H1 (cell line): ENCODE results near the gene EPB41L5. TPM values are rescaled to one million over a fixed set of nuclear protein-coding genes. Genes with fewer than 3 reads are reported as not detected.
"Not testable (repeated sequence)": the region's sequence is repeated elsewhere in the genome, so short reads cannot be mapped to it uniquely, and the experiment has no call there.

ENCODE experiments used
- CTCF ChIA-PET: fragments of 300-600 bp; sonication (Branson Sonifier 250); formaldehyde crosslinking; loops from one replicate; lab custom pipeline; 2021; ENCODE audit not compliant: partially characterized antibody; lab: Charles Lee
- POLR2A ChIA-PET: fragments of 300-600 bp; sonication (Branson Sonifier 250); formaldehyde crosslinking; loops from one replicate; lab custom pipeline; 2021; ENCODE audit warnings: inconsistent platforms; ENCODE audit not compliant: partially characterized antibody; lab: Charles Lee
- DNase-seq, 2 experiments: peaks; one replicate each; pipeline versions ENCODE4 v3.0.0 to v3.0.0-alpha.2; 2010 to 2022; ENCODE audit warnings: low spot score in 2 of 2, low read depth in 1 of 2, mixed read lengths in 1 of 2
- FAIRE-seq: peaks from 2 replicates; lab custom pipeline; 2011; peaks lifted over from hg19 to GRCh38; lab: Jason Lieb, UNC
- H2AFZ ChIP-seq: 2 replicates; pipeline ENCODE4 v1.8.1; 2012; ENCODE audit warnings: low read length, inconsistent platforms
- H2AK5ac ChIP-seq: 2 replicates; pipeline ENCODE4 v1.6.1; 2013; ENCODE audit warnings: low read depth, low read length
- H2BK120ac ChIP-seq: replicated peaks from 2 replicates; pipeline ENCODE3; 2013; ENCODE audit warnings: low read depth, low read length, inconsistent platforms
- H2BK12ac ChIP-seq: 2 replicates; pipeline ENCODE4 v1.6.1; 2013; ENCODE audit warnings: low read depth, low read length
- H2BK15ac ChIP-seq: 2 replicates; pipeline ENCODE4 v1.6.1; 2013; ENCODE audit warnings: low read length
- H2BK20ac ChIP-seq: 2 replicates; pipeline ENCODE4 v1.6.1; 2013; ENCODE audit warnings: low read length
- H2BK5ac ChIP-seq: 2 replicates; pipeline ENCODE4 v1.6.1; 2013; ENCODE audit warnings: low read depth, low read length
- H3K14ac ChIP-seq: 2 replicates; pipeline ENCODE4 v1.6.1; 2013; ENCODE audit warnings: inconsistent platforms; ENCODE audit not compliant: insufficient read length
- H3K18ac ChIP-seq: 2 replicates; pipeline ENCODE4 v1.6.1; 2013; ENCODE audit warnings: low read length; ENCODE audit errors: extremely low read depth
- H3K23ac ChIP-seq: 2 replicates; pipeline ENCODE4 v1.6.1; 2013; ENCODE audit warnings: inconsistent platforms; ENCODE audit not compliant: insufficient read length
- H3K23me2 ChIP-seq: 2 replicates; pipeline ENCODE4 v1.6.1; 2013; ENCODE audit warnings: low read depth, low read length
- H3K27ac ChIP-seq: 2 replicates; pipeline ENCODE4 v1.6.1; 2011; ENCODE audit warnings: low read depth, low read length, inconsistent platforms
- H3K27me3 ChIP-seq, 4 experiments: replicated peaks in 1 of 4; 1 replicate in 1 of 4; 2 replicates in 3 of 4; pipeline versions ENCODE4 v1.6.1 to v1.8.1; 2011 to 2013; ENCODE audit warnings: low read length in 3 of 4, mild to moderate bottlenecking in 3 of 4, inconsistent platforms in 2 of 4, mixed read lengths in 2 of 4, moderate library complexity in 1 of 4; ENCODE audit not compliant: control insufficient read depth in 3 of 4, insufficient read depth in 3 of 4; ENCODE audit errors: extremely low read depth in 1 of 4
- H3K36me3 ChIP-seq, 4 experiments: 2 replicates each; pipeline versions ENCODE4 v1.6.1 to v1.8.1; 2011 to 2013; ENCODE audit warnings: mild to moderate bottlenecking in 4 of 4, low read length in 3 of 4, moderate library complexity in 2 of 4, control low read depth in 1 of 4, inconsistent platforms in 1 of 4; ENCODE audit not compliant: insufficient read depth in 4 of 4, control insufficient read depth in 2 of 4
- H3K4ac ChIP-seq: replicated peaks from 2 replicates; pipeline ENCODE3; 2013; ENCODE audit warnings: low read length, low read depth, mixed read lengths, inconsistent platforms; ENCODE audit not compliant: insufficient read length
- H3K4me1 ChIP-seq, 4 experiments: replicated peaks in 1 of 4; 1 replicate in 1 of 4; 2 replicates in 3 of 4; pipeline versions ENCODE4 v1.6.1 to v1.8.1; 2011 to 2013; ENCODE audit warnings: low read length in 3 of 4, inconsistent platforms in 2 of 4, mixed read lengths in 1 of 4; ENCODE audit not compliant: insufficient read depth in 4 of 4, control insufficient read depth in 3 of 4
- H3K4me2 ChIP-seq, 2 experiments: 2 replicates each; pipeline versions ENCODE4 v1.6.1 to v1.8.1; 2011 to 2013; ENCODE audit warnings: low read depth in 2 of 2, low read length in 2 of 2, control low read depth in 1 of 2, inconsistent platforms in 1 of 2, mild to moderate bottlenecking in 1 of 2; ENCODE audit not compliant: insufficient read depth in 1 of 2
- H3K4me3 ChIP-seq, 4 experiments: fragments of 200-600, 300-600 bp in 1 of 4; sonication (generic), shearing (Covaris generic), sonication (Bioruptor Twin) in 1 of 4; 2 replicates each; pipeline versions ENCODE4 v1.5.1 to v1.8.1; 2011 to 2016; ENCODE audit warnings: low read length in 4 of 4, low read depth in 3 of 4, control low read depth in 2 of 4, inconsistent platforms in 2 of 4, mild to moderate bottlenecking in 2 of 4, mixed read lengths in 1 of 4, moderate library complexity in 1 of 4; ENCODE audit not compliant: insufficient read depth in 2 of 4; ENCODE audit errors: extremely low read depth in 1 of 4
- H3K56ac ChIP-seq: replicated peaks from 2 replicates; pipeline ENCODE3; 2013; ENCODE audit warnings: low read depth, mild to moderate bottlenecking, mixed read lengths, low read length, inconsistent platforms; ENCODE audit not compliant: insufficient read length
- H3K79me1 ChIP-seq: 2 replicates; pipeline ENCODE4 v1.6.1; 2013; ENCODE audit warnings: low read depth, low read length, control low read depth
- H3K79me2 ChIP-seq, 2 experiments: 2 replicates each; pipeline versions ENCODE4 v1.6.1 to v1.8.1; 2012 to 2013; ENCODE audit warnings: low read length in 2 of 2, mild to moderate bottlenecking in 2 of 2, inconsistent platforms in 1 of 2; ENCODE audit not compliant: insufficient read depth in 2 of 2, control insufficient read depth in 1 of 2
- H3K9ac ChIP-seq, 4 experiments: replicated peaks in 1 of 4; 1 replicate in 1 of 4; 2 replicates in 3 of 4; pipeline versions ENCODE4 v1.6.1 to v1.8.1; 2011 to 2013; ENCODE audit warnings: low read depth in 3 of 4, low read length in 3 of 4, control low read depth in 2 of 4, mild to moderate bottlenecking in 2 of 4, moderate library complexity in 2 of 4, inconsistent platforms in 1 of 4; ENCODE audit errors: extremely low read depth in 1 of 4
- H3K9me3 ChIP-seq, 2 experiments: 2 replicates each; pipeline versions ENCODE4 v1.6.1 to v1.8.1; 2012 to 2013; ENCODE audit warnings: mild to moderate bottlenecking in 2 of 2, moderate library complexity in 2 of 2, control low read depth in 1 of 2, inconsistent platforms in 1 of 2, low read depth in 1 of 2, low read length in 1 of 2, mixed read lengths in 1 of 2; ENCODE audit not compliant: insufficient read depth in 2 of 2
- H4K20me1 ChIP-seq, 2 experiments: replicated peaks in 1 of 2; 2 replicates each; pipeline versions ENCODE3 to v1.8.1; 2011 to 2013; ENCODE audit warnings: inconsistent platforms in 2 of 2, low read length in 2 of 2, mild to moderate bottlenecking in 1 of 2; ENCODE audit not compliant: insufficient read depth in 2 of 2, control insufficient read depth in 1 of 2
- H4K5ac ChIP-seq: 2 replicates; pipeline ENCODE4 v1.6.1; 2013; ENCODE audit warnings: low read length, low read depth, mixed read lengths, inconsistent platforms; ENCODE audit not compliant: insufficient read length
- H4K8ac ChIP-seq: 2 replicates; pipeline ENCODE4 v1.8.0; 2013; ENCODE audit warnings: mild to moderate bottlenecking, moderate library complexity, low read length, inconsistent platforms; ENCODE audit not compliant: insufficient read depth; ENCODE audit errors: extremely low read depth
- H4K91ac ChIP-seq: replicated peaks from 2 replicates; pipeline ENCODE3; 2013; ENCODE audit warnings: low read length, mixed read lengths, inconsistent platforms; ENCODE audit not compliant: insufficient read length
- WGBS, 2 experiments: shearing (Covaris generic) in 1 of 2; methylation state at CpG; one replicate each; pipeline versions ENCODE4 v1.1.6 to v1.1.7; 2013 to 2015; ENCODE audit warnings: low lambda C conversion rate in 2 of 2, mixed read lengths in 2 of 2, inconsistent platforms in 1 of 2, low coverage in 1 of 2, missing lambda C conversion rate in 1 of 2; ENCODE audit not compliant: insufficient replicate concordance in 2 of 2, insufficient coverage in 1 of 2, insufficient read length in 1 of 2; ENCODE audit errors: extremely low coverage in 1 of 2, missing lambda C conversion rate in 1 of 2; 5-methylcytosine and 5-hydroxymethylcytosine counted together
- polyA plus RNA-seq, 7 experiments: library from polyadenylated mRNA; depleted of rRNA in 3 of 7; stranded (reverse) in 5 of 7; unstranded in 2 of 7; fragments of >200 nt in 5 of 7; fragments of 200-250 nt in 2 of 7; gene quantifications; 1 replicate in 5 of 7; 2 replicates in 1 of 7; 4 replicates in 1 of 7; pipeline versions ENCODE4 v1.2.1 to v1.2.3, GENCODE V29; 2011 to 2013; ENCODE audit warnings: missing spikeins in 2 of 7, mixed read lengths in 2 of 7
- total RNA-seq: library from RNA; stranded (reverse); fragmentation: NEBNext Ultra II Directional; extraction: Animal tissue kit (Norgen Biotek cat#: 25700); gene quantifications from 2 replicates; pipeline ENCODE4 v1.2.1, GENCODE V29; 2021

The EPB41L5 gene
- total and polyA plus RNA-seq, 2 of the 8 experiments (the other 6 are each of a cell fraction or from before 2014, with no cell fraction given): 13.5 to 32.3 TPM

- DNase-seq: peak in 1 of 2 experiments; percentile 0
- FAIRE-seq, CTCF ChIA-PET: not testable (repeated sequence)
Observed at GRCh38 chr2:120068040-120068658, 55.3 kb downstream of the EPB41L5 start.

More at GRCh38 chr2:120068040-120068658, 55.3 kb downstream of the EPB41L5 start:
- H3K4ac ChIP-seq, H3K18ac ChIP-seq, H2BK15ac ChIP-seq, H4K91ac ChIP-seq, H4K20me1 ChIP-seq, H3K4me2 ChIP-seq, H4K5ac ChIP-seq, H2BK20ac ChIP-seq, H3K36me3 ChIP-seq, H3K9ac ChIP-seq, H2BK5ac ChIP-seq, H3K27me3 ChIP-seq, POLR2A ChIA-PET, H3K23me2 ChIP-seq, H2AFZ ChIP-seq, H2BK12ac ChIP-seq, H3K23ac ChIP-seq, H3K79me1 ChIP-seq, H3K27ac ChIP-seq, H2BK120ac ChIP-seq, H3K79me2 ChIP-seq, H3K4me3 ChIP-seq, H3K4me1 ChIP-seq, H3K56ac ChIP-seq, H3K9me3 ChIP-seq, H3K14ac ChIP-seq, H2AK5ac ChIP-seq: not testable (repeated sequence)
- peak overlapping the region; percentile 89; the same call in 1 of the 2 replicates for H4K8ac ChIP-seq
- 97% methylated on average over 20 of the region's 20 CpGs; no CpG with 5 or more reads in 1 of the 2 experiments for WGBS, 2 experiments
